Measurements from ENCODE around the gene CCDC24. TPM values are rescaled to one million over a fixed set of nuclear protein-coding genes. Genes with fewer than 3 reads are reported as not detected.

The CCDC24 gene
- polyA plus RNA-seq, 2 of the 4 experiments (the other 2 are of a cell fraction) = 2.0 to 10.2 TPM

- FAIRE-seq (no peak), DNase-seq (ENCODE audit: low read depth in 1 of 2, low spot score in 1 of 2) (peak in 1 of 2 experiments; percentile 54), ATAC-seq (peak in 1 of 2 experiments; percentile 44; a peak in 3 of 6 replicates)
- no peak overlapping the region for H3K4me3 ChIP-seq
- H3K9me3 ChIP-seq = no peaks in the 10 kb centered on the region
- H3K4me2 ChIP-seq = peak overlapping the region; percentile 81
- ChIA-PET POLR2A (interaction anchor here (0.6 kb wide), 1 partner anchor 480 kb away, joined by 3 read pairs; no protein-coding TSS in a partner anchor), CTCF (interaction anchor here (1.1 to 25.3 kb wide), 3 partner anchors 11 to 23 kb away, joined by 7 to 412 read pairs (median 30); no protein-coding TSS in a partner anchor)
- WGBS (ENCODE audit: missing lambda C conversion rate) = 31% methylated on average over 13 of the region's 13 CpGs
- peak overlapping the region; percentile 54 to 79 for H3K27ac ChIP-seq
- H3K4me1 ChIP-seq = peaks cover 47% of the 10 kb centered on the region
- no peak for TF ChIP-seq ZNF302 (CRISPR knock-in tag; IDR thresholded peaks at IDR 0.05)
- TF ChIP-seq RAD21 (conservative IDR thresholded peaks at IDR 0.05 in 1 of 2, IDR thresholded peaks at IDR 0.05 in 1 of 2) = no peak
- no peak for TF ChIP-seq JUNB (IDR thresholded peaks at IDR 0.05)
- TF ChIP-seq, protein P1, sequence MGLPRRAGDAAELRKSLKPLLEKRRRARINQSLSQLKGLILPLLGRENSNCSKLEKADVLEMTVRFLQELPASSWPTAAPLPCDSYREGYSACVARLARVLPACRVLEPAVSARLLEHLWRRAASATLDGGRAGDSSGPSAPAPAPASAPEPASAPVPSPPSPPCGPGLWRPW (IDR thresholded peaks at IDR 0.05) = no peak
- no peak for TF ChIP-seq ZFP36 (IDR thresholded peaks at IDR 0.05; ENCODE audit: borderline replicate concordance, partially characterized antibody)
- TF ChIP-seq MAFK (IDR thresholded peaks at IDR 0.05; ENCODE audit: partially characterized antibody) = no peak
- no peak for TF ChIP-seq NFE2L2 (conservative IDR thresholded peaks at IDR 0.05; ENCODE audit: low read length)
- no peak for TF ChIP-seq HDAC2 (IDR thresholded peaks at IDR 0.05)
- 0 out of 2 replicates have a peak, but pooled peaks have one; percentile 26 for TF ChIP-seq FOSL2 (IDR thresholded peaks at IDR 0.05)
- peak; percentile 42 for TF ChIP-seq FOSL2 (CRISPR knock-in tag; IDR thresholded peaks at IDR 0.05)
- TF ChIP-seq MAX (IDR thresholded peaks at IDR 0.05) = 0 out of 2 replicates have a peak, but pooled peaks have one; percentile 28
- no peak for TF ChIP-seq NR3C1 (IDR thresholded peaks at IDR 0.05)
- TF ChIP-seq E2F6 (IDR thresholded peaks at IDR 0.05; ENCODE audit: borderline replicate concordance, low read depth) = no peak
- TF ChIP-seq CHD4 (IDR thresholded peaks at IDR 0.05; ENCODE audit: borderline replicate concordance) = no peak
- no peak for TF ChIP-seq RNF2 (IDR thresholded peaks at IDR 0.05; ENCODE audit: borderline replicate concordance, low read depth)
Observed at GRCh38 chr1:44024903-44025525, 33.6 kb downstream of the CCDC24 start.

- DNase-seq (ENCODE audit: low read depth in 1 of 2, low spot score in 1 of 2) (no peak), FAIRE-seq (no peak), ATAC-seq (no peak)
- Histone ChIP-seq H3K27ac (peak overlapping the region; percentile 36 to 79; a peak in 4 of 6 replicates), H3K4me2 (peak overlapping the region; percentile 81), H3K9me3 (no peaks in the 10 kb centered on the region), H3K4me3 (no peak overlapping the region), H3K4me1 (peaks cover 47% of the 10 kb centered on the region)
- ChIA-PET POLR2A (interaction anchor here (0.6 kb wide), 1 partner anchor 479 kb away, joined by 3 read pairs; no protein-coding TSS in a partner anchor), CTCF (interaction anchor here (1.5 to 25.3 kb wide), 3 partner anchors 10 to 24 kb away, joined by 4 to 412 read pairs (median 30); no protein-coding TSS in a partner anchor)
- TF ChIP-seq MAX (IDR thresholded peaks at IDR 0.05) (no peak), FOSL2 (IDR thresholded peaks at IDR 0.05) (no peak), FOSL2 (CRISPR knock-in tag; IDR thresholded peaks at IDR 0.05) (no peak), SREBF2 (IDR thresholded peaks at IDR 0.05) (no peak), RARB (CRISPR knock-in tag; IDR thresholded peaks at IDR 0.05) (no peak), CBX2 (IDR thresholded peaks at IDR 0.05; ENCODE audit: borderline replicate concordance, low read depth) (no peak), HDAC2 (IDR thresholded peaks at IDR 0.05) (no peak), SMC3 (IDR thresholded peaks at IDR 0.05) (no peak)
- 77% methylated on average over 3 of the region's 3 CpGs for WGBS (ENCODE audit: missing lambda C conversion rate)
Observed at GRCh38 chr1:44025816-44026215, 34.4 kb downstream of the CCDC24 start.

DNA sequence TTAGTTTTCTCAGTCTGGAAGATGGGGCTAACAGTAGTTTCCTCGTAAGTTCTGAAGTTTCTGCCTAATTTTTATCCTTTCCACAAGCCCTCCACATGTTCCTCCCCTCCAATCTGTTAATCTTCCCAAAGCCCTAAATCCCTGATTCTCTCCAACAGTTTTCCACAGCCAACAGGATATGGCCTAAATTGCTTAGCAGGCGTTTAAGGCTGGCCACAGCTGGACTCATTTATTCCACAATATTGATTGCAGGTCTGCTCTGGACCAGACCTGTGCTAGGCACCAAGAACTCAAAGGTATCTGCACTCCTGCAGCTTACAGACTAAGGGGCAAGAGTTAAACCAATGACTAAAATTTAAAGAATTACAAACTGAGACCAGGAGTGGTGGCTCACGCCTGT lies 35.9 kb downstream of the CCDC24 start:
- Histone ChIP-seq H3K27ac (peak overlapping the region in 1 of 2 experiments; percentile 99; a peak in 2 of 6 replicates), H3K4me3 (no peak overlapping the region), H3K4me2 (no peak overlapping the region), H3K9me3 (no peaks in the 10 kb centered on the region), H3K4me1 (peaks cover 56% of the 10 kb centered on the region)
- 85% methylated on average over 3 of the region's 3 CpGs for WGBS (ENCODE audit: missing lambda C conversion rate)
- ChIA-PET CTCF (interaction anchor here (0.8 to 25.3 kb wide), 7 partner anchors 9 to 625 kb away, joined by 3 to 412 read pairs (median 4); no protein-coding TSS in a partner anchor), POLR2A (interaction anchor here (0.9 kb wide), 1 partner anchor 8 kb away, joined by 3 read pairs; no protein-coding TSS in a partner anchor)
- peak; percentile 26 for TF ChIP-seq MAFK (IDR thresholded peaks at IDR 0.05; ENCODE audit: partially characterized antibody)
- no peak for TF ChIP-seq E2F6 (IDR thresholded peaks at IDR 0.05; ENCODE audit: borderline replicate concordance, low read depth)
- no peak for TF ChIP-seq JUN (IDR thresholded peaks at IDR 0.05)
- ATAC-seq (no peak), DNase-seq (ENCODE audit: low read depth in 1 of 2, low spot score in 1 of 2) (no peak), FAIRE-seq (no peak)
